Measurements from ENCODE around the gene ZNF547.
"Not testable (repeated sequence)": the region's sequence is repeated elsewhere in the genome, so short reads cannot be mapped to it uniquely, and the experiment has no call there.

ZNF547 gene

DNA sequence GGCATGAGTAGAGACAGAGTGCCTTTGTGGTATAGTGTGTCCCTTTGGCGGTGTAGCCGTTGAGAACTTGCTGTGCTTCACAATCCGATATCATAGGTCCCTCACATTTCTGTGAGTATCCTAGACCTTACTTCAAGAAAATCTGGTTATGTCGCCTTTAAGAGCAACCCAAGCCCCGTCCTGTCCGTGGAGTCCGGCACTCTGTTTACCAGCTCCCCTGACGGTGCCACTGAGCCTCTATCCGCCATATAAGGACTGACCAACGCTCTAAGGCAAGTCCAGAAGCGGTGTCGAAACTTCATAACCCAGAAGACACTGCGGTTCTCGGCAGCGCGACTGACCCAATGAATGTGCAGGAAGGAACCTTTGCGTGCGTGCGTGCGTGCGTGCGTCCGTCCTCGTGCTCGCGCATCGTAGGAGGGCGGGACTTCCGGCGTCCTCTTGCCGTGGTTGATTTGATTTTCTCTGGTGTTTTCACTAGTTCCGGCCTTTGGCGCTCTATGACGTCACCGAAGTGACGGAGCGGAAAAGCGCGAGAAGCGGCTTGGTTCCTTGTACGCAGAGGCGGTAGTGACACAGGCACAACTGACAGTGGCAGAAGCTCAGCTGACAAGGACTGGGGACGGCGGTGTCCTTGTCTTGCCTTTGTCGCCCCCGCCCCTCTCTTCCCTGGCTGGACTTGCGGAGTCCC is at the start of gene ZNF547, which contains the start of gene TRAPPC2B:
TSS of gene ZNF547 (plus strand) at position 555 of the 691 bp plus-strand sequence. CDS start 5,005 bp downstream, outside the sequence.
TSS of gene TRAPPC2B (plus strand) at position 555 of the 691 bp plus-strand sequence. CDS start 1,283 bp downstream, outside the sequence.
- DNase-seq: peak; percentile 99

DNA sequence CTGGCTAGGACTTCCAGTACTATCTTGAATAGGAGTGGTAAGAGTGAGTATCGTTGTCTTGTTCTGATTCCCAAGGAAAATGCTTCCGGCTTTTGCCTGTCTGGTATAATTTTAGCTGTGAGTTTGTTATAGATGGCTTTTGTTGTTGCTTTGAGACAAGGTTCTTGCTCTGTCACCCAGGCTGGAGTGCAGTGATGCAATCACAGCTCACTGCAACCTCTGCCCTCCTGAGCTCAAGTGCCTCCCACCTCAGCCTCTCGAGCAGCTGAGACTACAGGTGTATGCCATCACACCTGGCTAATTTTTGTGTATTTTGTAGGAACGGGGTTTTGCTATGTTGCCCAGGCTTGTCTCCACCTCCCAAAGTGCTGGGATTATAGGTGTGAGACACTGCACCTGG is 49.2 kb upstream of the ZNF547 start:
- DNase-seq: no peak

DNA sequence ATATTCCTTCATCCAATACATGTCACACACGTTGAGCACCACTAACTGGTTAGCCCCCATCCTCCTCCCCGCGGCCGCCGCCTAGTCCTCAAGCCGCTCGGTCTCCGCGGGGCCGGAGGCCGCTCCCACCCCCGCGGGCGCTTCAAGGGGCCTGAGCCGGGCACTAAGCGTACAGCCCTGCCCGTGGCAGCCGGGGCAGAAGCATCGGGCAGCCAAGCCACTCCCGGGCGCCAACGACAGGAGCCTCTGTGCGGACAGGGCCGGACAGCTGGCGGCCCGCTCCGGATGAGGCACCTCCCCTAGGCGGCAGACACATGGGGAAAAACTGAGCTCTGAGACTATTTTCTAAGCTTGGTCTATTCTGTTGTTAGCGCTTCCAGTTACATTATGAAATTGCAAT is 45.8 kb upstream of the ZNF547 start:
- DNase-seq: no peak

DNA sequence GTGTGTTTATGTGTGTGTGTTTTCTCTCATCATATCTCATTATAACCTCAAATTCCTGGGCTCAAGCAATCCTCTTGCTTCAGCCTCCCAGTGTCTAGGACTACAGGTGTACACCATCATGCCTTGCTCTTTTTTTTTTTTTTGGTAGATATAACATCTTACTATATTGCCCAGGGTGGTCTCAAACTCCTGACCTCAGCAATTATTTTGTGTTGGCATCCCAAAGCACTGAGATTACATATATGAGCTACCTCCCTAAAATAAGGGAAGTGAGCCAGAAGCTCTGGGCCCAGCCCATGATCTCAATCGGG is 43.5 kb upstream of the ZNF547 start:
- DNase-seq: no peak

DNA sequence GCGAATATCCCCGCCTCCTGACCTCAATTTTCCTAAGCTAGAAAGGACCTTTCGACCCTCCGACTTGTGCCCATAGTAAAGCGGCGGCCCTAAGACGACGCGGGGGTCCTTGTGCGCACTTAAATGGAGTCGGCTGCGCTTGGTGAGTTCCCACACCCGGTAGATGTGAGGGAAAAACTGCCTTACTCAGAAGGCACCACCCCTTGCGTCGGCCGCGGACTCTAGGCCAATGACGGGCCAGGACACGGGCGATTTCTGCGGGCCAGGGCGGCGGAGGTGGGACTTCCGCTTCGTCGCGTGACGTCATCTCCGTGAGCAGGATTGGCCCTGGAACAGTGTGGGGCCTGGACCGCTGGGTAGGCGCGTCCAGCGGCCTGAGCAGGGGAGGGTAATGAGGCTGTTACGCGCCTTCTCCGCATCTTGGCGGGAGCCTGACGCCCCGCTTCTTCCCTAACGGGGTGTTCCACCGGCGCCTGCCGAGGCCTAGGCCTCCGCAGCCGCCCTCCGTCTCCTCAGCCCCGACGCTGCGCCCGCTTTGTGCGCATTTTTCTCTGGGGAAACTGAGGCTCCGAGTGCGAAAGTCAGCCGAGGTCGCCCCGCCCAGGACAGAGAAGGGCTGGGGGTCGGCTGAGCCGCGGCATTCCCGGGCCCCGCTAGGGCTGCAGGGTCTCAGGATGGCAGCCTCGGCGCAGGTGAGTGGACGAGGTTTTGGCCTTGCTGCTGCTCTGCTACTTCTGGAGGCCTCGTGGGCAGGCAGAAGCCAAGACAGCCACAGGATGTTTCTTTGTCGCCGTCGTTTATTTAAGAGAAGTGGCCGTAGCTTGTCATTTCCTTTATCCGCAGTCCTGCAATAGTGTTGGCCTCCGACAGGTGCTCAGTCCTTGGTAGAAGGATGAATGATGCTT is 42.9 kb upstream of the ZNF547 start, which contains the start of gene ZNF543:
TSS of gene ZNF543 (plus strand) at position 293 of the 905 bp plus-strand sequence. CDS start at position 675, 382 bp downstream.
- peak; percentile 92 to 95 for DNase-seq

DNA sequence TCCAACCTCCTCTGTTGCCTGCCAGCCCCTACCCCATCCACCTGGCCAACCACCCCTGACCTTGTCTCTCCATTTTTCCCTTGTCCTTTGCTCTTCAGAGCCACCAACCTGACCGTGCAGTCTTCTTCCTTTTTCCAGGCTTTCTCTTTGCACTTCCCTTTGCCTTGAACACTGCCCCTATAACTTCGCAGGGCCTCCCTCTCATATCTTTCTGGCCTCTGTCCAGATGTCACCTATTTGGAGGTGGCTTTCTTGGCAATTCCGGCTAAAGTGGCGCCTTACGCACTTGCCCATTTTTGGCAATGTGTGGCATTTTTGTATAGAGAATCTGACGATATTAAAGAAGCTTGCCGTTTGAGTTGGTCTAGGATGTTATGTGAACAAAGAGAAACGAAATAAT is 42.2 kb upstream of the ZNF547 start:
- no peak for DNase-seq

DNA sequence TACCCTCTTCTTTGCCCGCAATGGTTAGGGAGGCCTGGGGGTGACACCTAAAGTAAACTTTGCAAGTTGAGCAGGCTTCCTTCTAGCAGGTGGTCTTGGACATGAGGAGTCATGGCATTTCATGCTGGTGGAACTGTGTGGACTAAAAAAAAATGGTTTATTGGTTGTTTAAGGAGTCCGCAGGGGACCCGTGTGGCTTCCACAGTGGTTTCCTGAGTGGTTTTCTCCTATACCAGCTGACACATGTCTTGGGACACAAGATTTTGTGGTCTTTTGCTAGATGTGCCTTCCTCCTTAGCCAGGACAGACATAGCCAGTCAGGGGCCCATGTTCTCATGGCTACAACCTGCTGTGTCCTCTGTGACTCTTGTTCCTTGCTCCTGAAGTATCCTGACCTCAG is 41.6 kb upstream of the ZNF547 start:
- no peak for DNase-seq

DNA sequence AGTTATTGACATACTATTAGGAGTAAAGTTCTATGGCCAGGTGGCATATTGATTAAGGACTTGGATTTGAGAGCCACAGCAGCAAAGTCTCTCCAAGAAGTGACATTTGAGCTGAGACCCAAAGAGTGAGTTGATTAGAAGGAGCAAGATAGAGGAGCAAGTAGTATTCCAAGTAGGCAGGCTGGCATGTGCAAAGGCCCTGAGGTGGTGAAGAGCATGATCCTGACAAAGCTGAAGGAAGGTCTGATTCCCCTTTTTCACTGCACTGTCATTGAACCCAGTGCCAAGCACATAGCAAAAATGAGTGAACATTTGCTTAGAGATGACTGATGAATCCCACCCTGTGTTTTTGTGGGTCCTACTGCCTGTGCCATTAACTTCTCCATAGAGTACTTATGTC is 38.4 kb upstream of the ZNF547 start:
- DNase-seq: no peak

DNA sequence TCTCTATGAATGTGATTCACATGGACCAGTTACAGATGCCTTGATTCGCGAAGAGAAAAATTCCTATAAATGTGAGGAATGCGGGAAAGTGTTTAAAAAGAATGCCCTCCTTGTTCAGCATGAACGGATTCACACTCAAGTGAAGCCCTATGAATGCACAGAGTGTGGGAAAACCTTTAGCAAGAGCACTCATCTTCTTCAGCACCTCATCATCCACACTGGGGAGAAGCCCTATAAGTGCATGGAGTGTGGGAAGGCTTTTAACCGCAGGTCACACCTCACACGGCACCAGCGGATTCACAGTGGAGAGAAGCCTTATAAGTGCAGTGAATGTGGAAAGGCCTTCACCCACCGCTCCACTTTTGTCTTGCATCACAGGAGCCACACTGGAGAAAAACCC is 35.4 kb upstream of the ZNF547 start:
- DNase-seq: no peak

DNA sequence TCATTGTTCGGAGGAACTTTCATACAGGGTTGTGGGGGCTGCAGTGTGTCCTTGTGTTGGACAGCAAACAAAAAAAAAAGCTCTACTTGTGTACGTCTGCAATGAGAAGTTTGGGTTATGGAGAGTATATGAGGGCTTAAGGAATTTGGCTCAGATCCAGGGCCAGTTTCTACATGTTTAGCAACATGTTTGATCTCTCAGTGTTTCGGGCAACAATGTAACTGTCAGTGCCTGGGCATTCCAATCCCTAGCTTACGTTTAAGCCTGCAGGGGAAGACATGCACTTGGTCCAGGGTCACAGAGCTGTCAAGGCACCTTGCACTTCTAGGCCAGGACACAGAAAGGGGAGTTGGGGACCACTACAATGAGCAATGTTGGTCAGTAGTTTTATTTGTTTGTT is 29.2 kb upstream of the ZNF547 start:
- no peak for DNase-seq

DNA sequence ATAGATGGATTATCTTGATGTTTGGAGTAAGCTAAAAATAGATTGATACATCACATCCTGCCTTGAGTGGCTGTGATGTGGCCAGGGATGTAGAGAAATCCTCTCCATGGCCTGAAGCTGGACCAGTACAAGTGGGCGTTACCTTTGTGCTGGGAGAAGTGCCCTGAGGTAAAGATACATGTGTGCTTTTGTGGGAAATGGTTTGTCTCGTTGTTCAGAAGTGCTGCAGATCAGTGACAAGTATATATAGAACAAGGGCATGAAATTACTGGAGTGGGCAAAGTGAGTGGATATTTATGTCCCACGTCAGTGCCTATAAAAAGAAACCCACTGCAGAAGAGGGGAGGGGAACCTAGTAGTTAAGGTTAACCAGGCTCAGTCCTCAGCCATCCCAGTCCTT is 24.5 kb upstream of the ZNF547 start:
- no peak for DNase-seq

DNA sequence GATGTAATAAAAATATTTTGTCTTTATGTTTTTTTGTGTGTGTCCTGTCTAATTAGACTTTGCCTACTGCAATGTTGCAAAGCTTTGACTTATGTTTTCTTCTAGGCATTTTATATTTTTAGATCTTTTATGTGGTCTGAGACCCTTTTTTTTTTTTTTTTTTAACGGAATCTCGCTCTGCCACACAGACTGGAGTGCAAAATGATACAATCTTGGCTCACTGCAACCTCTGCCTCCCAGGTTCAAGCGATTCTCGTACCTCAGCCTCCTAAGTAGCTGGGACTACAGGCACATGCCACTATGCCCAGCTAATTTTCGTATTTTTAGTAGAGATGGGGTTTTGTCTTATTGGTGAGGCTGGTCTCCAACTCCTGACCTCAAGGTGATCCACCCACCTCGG is 20.8 kb upstream of the ZNF547 start:
- no peak for DNase-seq

DNA sequence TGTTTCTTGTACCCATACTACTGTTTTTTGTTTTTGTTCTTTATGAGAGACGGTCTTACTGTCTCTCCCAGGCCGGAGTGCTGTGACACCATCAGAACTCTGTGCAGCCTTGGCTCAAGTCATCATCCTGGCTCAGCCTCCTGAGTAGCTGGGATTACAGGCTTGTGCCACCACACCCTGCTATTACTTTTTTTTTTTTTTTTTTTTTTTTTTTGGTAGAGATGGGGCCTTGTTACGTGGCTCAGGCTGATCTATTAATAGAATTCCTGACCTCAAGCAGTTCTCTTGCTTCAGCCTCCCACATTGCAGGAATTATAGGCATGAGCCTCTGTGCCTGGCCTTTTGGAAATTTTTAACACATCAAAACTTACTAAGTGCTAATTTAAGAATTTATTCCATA is 15.2 kb upstream of the ZNF547 start:
- no peak for DNase-seq

DNA sequence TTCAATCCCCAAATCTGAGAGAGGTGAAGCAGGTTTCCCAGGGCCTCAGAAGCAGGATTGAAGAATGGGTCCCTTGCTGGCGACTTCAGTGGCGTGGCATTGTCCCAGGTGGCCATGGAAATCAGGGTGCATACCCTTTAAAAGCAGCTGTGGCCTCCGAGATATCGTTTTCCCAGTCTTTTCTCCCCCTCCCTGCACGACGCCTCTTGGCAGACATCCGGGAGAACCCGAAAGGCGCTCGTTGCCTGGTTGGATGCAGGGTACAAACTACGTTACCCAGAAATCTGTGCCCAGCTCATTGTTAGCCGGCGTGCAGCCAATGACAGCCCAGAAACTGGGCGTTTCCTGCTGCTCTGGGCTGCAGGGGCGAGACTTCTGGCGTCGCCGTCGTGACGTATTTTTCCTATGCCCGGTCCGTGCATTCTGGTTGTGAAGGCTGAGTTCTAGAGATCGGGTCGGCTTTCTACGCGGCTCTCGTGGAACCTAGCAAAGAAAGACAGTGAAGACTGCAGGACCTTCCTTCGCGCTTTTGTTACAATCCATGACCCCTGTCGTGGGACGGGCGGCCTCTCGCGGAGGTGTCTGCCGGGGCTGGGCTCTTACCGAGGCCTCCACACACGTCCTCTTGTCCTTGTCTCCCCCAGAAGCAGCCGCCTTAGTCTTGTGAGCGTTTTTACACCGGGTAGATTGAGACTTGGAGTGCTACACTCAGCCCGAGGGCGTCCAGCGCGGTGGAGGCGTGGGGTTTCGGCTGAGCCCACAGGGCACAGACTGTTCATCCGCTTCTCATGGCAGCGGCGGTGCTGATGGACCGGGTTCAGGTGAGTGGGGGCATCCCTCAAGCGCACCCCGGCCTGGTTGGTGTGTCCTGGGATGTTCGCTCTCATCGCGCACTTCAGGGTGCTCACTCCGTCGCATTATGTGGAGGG is 12.2 kb upstream of the ZNF547 start, which contains the start of gene ZNF304:
TSS of gene ZNF304 (plus strand) at position 395 of the 929 bp plus-strand sequence. CDS start at position 789, 394 bp downstream.
- DNase-seq: peak; percentile 86 to 89

DNA sequence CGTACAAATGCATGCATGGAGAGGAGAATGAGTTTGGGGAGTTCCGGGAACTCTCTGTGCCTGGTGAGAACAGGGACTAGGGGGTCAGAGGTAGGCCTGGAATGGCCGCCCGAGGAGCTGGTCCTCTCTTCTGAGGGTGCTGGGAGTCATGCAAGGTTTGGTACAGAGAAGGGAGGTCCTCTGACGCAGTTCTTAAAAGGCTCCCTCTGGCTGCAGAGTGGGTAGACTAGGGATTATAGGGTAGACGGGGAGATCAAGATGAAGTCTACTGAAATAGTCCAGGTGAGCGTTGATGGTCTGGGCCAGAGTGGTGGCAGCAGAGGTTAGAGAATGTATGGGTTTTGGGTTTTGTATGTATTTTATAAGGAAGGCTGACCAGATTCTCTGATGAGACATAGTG is 11.5 kb upstream of the ZNF547 start:
- DNase-seq: no peak

DNA sequence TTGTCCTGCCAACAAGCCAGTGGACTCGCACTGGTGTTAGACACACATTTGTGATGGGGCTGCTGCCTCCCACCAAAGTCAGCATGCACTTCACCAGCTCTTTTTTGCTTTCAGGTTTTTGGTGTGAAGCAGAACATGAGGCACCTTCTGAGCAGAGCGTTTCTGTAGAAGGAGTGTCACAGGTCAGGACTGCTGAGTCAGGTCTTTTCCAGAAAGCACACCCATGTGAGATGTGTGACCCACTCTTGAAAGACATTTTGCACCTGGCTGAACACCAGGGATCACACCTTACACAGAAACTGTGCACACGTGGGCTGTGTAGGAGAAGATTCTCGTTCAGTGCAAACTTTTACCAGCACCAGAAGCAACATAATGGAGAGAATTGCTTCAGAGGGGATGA is 7.4 kb upstream of the ZNF547 start:
- DNase-seq: no peak

DNA sequence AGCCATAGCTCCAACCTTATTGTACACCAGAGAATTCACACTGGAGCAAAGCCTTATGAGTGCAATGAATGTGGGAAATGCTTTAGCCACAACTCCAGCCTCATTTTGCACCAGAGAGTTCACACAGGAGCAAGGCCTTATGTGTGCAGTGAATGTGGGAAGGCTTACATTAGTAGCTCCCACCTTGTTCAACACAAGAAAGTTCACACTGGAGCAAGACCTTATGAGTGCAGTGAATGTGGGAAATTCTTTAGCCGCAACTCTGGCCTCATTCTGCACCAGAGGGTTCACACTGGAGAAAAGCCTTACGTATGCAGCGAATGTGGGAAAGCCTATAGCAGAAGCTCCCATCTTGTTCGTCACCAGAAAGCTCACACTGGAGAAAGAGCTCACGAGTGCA is 5.9 kb upstream of the ZNF547 start:
- no peak for DNase-seq

DNA sequence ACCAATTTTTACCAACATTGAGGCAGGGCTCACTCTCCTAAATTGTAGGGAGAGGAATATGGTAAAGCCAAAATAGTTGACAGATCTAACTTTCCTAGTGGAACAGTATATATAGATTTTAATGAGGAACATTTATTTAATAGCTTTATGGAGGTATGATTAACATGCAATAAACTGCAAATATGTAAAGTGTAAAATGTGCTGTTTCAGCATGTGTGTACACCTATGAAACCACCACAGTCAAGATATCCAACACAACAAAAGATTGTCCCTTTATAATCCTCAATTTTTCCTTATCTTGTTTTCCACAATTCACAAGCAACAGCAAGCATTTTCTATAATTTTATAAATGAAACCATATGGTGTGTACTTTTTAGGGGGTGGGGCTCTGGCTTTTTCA is 4.1 kb upstream of the ZNF547 start:
- no peak for DNase-seq

DNA sequence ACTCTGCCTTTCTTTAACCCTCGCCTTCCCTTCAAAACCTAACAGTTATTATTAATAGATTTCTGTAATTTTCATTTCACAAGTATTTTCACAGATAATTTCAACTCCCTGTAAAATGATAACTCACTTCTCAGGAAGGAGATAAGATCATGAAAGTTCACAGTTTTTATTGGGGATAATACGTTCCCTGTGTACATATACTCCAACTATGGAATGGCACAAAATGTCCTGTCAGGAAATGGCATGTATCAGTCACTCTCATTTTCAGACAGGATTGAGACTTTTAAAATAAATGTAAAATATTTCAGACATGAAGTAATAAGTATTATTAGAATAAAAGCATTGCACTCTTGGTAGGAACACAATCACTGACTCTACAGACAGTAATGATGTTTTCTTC is 932 bp upstream of the ZNF547 start:
- DNase-seq: no peak

DNA sequence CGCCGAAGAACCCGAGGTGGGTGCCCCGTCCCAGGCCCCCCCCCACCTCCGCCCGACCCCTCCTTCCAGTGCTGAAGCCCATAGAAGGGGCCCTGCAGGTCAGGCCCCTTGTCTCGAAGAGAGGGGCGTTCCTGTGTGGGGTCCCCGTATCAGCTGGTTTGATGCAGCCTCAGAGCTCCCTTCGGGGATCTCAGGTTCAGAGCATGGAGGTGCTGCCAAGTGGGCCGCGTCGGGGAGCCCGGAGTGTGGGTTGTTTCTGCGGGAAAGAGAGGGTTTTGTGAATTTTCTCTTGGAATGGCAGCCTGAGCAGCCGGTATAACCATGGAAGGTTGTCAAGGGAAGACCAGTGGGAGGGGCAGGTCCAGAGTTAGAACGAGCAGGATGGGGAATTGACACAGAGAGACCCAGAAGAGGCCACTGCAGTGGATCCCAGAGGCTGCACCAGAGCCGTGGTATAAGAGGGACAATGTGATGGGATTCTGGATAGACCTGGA is 384 bp downstream of the ZNF547 start:
- DNase-seq: no peak

DNA sequence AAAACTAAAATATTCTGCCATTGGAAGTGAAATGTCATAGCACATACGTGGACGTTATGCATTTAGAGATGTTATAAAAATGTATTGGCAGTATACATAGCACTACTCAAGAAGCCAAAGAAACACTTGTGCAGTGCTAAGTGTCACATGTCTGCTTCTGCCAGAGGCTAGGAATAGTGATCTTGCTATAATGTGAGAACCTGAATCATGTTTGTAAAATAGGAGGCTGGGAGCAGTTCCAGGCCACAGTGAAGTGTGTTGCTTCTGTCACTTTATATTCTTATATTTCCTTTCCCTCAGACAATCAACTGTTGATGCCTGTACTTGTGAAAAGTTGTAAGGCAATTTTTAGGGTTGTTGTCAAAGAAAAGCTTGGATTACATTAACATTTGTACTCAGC is 3.4 kb downstream of the ZNF547 start:
- DNase-seq: no peak

DNA sequence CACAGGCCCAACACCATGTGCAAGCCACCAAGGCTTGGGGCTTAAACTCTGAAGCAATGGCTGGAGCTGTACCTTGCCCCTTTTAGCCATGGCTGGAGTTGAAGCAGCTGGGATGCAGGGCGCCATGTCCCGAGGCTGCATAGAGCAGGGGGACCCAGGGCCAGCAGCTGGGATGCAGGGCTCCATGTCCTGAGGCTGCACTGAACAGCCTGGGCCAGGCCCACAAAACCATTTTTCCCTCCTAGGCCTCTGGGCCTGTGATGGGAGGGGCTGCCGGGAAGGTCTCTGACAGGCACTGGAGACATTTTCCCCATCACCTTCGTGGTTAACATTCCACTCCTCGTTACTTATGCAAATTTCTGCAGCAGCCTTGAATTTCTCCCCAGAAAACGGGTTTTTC is 10.8 kb downstream of the ZNF547 start:
- no peak for DNase-seq

DNA sequence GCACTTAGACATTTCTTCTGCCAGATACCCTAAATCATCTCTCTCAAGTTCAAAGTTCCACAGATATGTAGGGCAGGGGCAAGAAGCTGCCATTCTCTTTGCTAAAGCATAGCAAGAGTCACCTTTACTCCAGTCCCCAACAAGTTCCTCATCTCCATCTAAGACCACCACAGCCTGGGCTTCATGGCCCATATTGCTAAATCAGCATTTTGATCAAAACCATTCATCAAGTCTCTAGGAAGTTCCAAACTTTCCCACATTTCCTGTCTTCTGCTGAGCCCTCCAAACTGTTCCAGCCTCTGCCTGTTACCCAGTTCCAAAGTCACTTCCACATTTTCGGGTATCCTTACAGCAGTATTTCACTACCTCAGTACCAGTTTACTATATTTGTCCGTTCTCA is 11.3 kb downstream of the ZNF547 start:
- not testable (repeated sequence) for DNase-seq

All from CD4-positive, alpha-beta T cell treated with Interferon alpha-2 for 1 hour (primary cell).